Gastroesophageal sphincter (tissue), 4 donors: Measurements from ENCODE around the gene TTC9C. TPM values are rescaled to one million over a fixed set of nuclear protein-coding genes. Genes with fewer than 3 reads are reported as not detected.

ENCODE experiments used
- ATAC-seq: fragments of 150-250 bp; one replicate; pipeline ENCODE4 v1.9.1; 2016; ENCODE audit warnings: mild to moderate bottlenecking, moderate library complexity
- H3K27ac ChIP-seq, 4 donors: fragments of 200-600 bp; sonication (generic) in 3 of 4; 1 replicate in 3 of 4; 2 replicates in 1 of 4; pipeline ENCODE4 v1.5.1; 2016 to 2019
- H3K27me3 ChIP-seq: fragments of 200-600 bp; sonication (generic); one replicate; pipeline ENCODE4 v1.5.1; 2019
- H3K36me3 ChIP-seq, 2 donors: fragments of 200-600 bp; sonication (generic); one replicate each; pipeline ENCODE4 v1.5.1; 2019; ENCODE audit warnings: control low read depth in 1 of 2
- H3K4me1 ChIP-seq, 3 donors: fragments of 200-600 bp; sonication (generic); 1 replicate in 2 of 3; 2 replicates in 1 of 3; pipeline ENCODE4 v1.5.1; 2016 to 2019; ENCODE audit warnings: control low read depth in 2 of 3
- H3K4me3 ChIP-seq, 2 donors: fragments of 200-600 bp; sonication (generic); one replicate each; pipeline ENCODE4 v1.5.1; 2019; ENCODE audit warnings: mild to moderate bottlenecking in 1 of 2, moderate library complexity in 1 of 2
- H3K9me3 ChIP-seq, 3 donors: fragments of 200-600 bp; sonication (generic); one replicate each; pipeline ENCODE4 v1.5.1; 2017 to 2019; ENCODE audit warnings: control low read depth in 2 of 3
- CTCF ChIP-seq, 4 experiments: fragments of 200-600 bp in 2 of 4; fragments of 450-650 bp in 2 of 4; sonication (generic) in 1 of 4; IDR thresholded peaks; one replicate each; pipeline ENCODE4 v1.5.1; 2017 to 2019; ENCODE audit warnings: antibody characterized with exemption in 4 of 4, mild to moderate bottlenecking in 2 of 4, moderate library complexity in 2 of 4
- EP300 ChIP-seq: sonication (generic); formaldehyde crosslinking; IDR thresholded peaks from one replicate; pipeline ENCODE4 v1.6.1; 2017; ENCODE audit warnings: antibody characterized with exemption, mild to moderate bottlenecking
- POLR2A ChIP-seq, 2 donors: fragments of 450-650 bp; IDR thresholded peaks; one replicate each; pipeline ENCODE4 v1.6.1; 2017; ENCODE audit warnings: antibody characterized with exemption in 2 of 2, mild to moderate bottlenecking in 2 of 2, moderate library complexity in 1 of 2
- POLR2AphosphoS5 ChIP-seq: sonication (generic); formaldehyde crosslinking; IDR thresholded peaks from one replicate; pipeline ENCODE4 v1.6.1; 2017; ENCODE audit warnings: antibody characterized with exemption
- WGBS, 2 donors: methylation state at CpG; one replicate each; pipeline ENCODE4 v1.1.5; 2018; ENCODE audit warnings: low coverage in 1 of 2; 5-methylcytosine and 5-hydroxymethylcytosine counted together
- total RNA-seq, 4 donors: library from RNA; depleted of rRNA; stranded (reverse); fragments of >200 nt; gene quantifications; one replicate each; pipeline ENCODE4 v1.1.0, GENCODE V29; 2016

The TTC9C gene
- total RNA-seq: 10 to 100 TPM; 12.5 to 20.5 (median 19.8) TPM

GRCh38 chr11:62728171-62728988 lies at the start of gene TTC9C:
TSS of gene TTC9C (plus strand) at chr11:62728486. CDS start at chr11:62728849, 363 bp downstream.
- Histone ChIP-seq H3K27ac (peak within 1 kb of the TSS; percentile 64 to 98 (median 96)), H3K9me3 (no peaks in the 10 kb centered on the region), H3K27me3 (no peaks in the 10 kb centered on the region), H3K36me3 (peaks cover 0 to 32% of the 10 kb centered on the region in 2 donors), H3K4me3 (peak within 1 kb of the TSS; percentile 77 to 98), H3K4me1 (peaks cover 0 to 72% (median 19%) of the 10 kb centered on the region in 3 donors)
- 0% methylated on average over 7 to 19 of the region's 29 CpGs for WGBS, 2 donors
- ATAC-seq: peak; percentile 59
- TF ChIP-seq POLR2A (IDR thresholded peaks at IDR 0.05) (peak; percentile 54 to 67), EP300 (no peak), CTCF (IDR thresholded peaks at IDR 0.05) (no peak), POLR2AphosphoS5 (peak; percentile 76)

- ATAC-seq: peak; percentile 88
- no peaks in the 10 kb centered on the region for H3K27me3 ChIP-seq
- H3K4me3 ChIP-seq: peak within 1 kb of the TSS; percentile 94 to 97
- 0 to 27% methylated on average over 1 to 8 of the region's 55 CpGs for WGBS, 2 donors
- no peaks in the 10 kb centered on the region for H3K9me3 ChIP-seq
- H3K36me3 ChIP-seq: peaks cover 0 to 41% of the 10 kb centered on the region in 2 donors
- peak within 1 kb of the TSS; percentile 81 to 93 (median 92) for H3K27ac ChIP-seq
- H3K4me1 ChIP-seq: peaks cover 0 to 53% (median 15%) of the 10 kb centered on the region in 3 donors
- TF ChIP-seq POLR2AphosphoS5: peak; percentile 91
- TF ChIP-seq POLR2A (IDR thresholded peaks at IDR 0.05): peak; percentile 63 to 64
- TF ChIP-seq EP300: no peak
- TF ChIP-seq CTCF (IDR thresholded peaks at IDR 0.05): no peak
Observed at GRCh38 chr11:62678770-62679696, 49.3 kb upstream of the TTC9C start, which contains the start of gene UBXN1. TSS of gene UBXN1 (minus strand) at chr11:62679073. CDS start at chr11:62678923, 150 bp downstream.

- no peaks in the 10 kb centered on the region for H3K27me3 ChIP-seq
- ATAC-seq: peak; percentile 55
Observed at GRCh38 chr11:62680825-62681240, 47.5 kb upstream of the TTC9C start.

GRCh38 chr11:62682518-62682917 lies 45.8 kb upstream of the TTC9C start:
- Histone ChIP-seq H3K36me3 (peaks cover 0 to 7% of the 10 kb centered on the region in 2 donors), H3K27me3 (peaks cover 8% of the 10 kb centered on the region), H3K4me3 (no peak overlapping the region), H3K9me3 (no peaks in the 10 kb centered on the region), H3K4me1 (peaks cover 0 to 36% (median 15%) of the 10 kb centered on the region in 3 donors), H3K27ac (no peak overlapping the region)
- no peak for ATAC-seq
- 91 to 100% methylated on average over 1 to 6 of the region's 7 CpGs for WGBS, 2 donors
- no peak for TF ChIP-seq POLR2AphosphoS5
- no peak for TF ChIP-seq CTCF (IDR thresholded peaks at IDR 0.05)
- TF ChIP-seq POLR2A (IDR thresholded peaks at IDR 0.05): no peak
- no peak for TF ChIP-seq EP300

More at GRCh38 chr11:62680825-62681240, 47.5 kb upstream of the TTC9C start:
- Histone ChIP-seq H3K4me1 (peaks cover 0 to 45% (median 15%) of the 10 kb centered on the region in 3 donors), H3K4me3 (no peak overlapping the region), H3K27ac (peak overlapping the region in 3 of 4 donors; percentile 64 to 93 (median 91)), H3K36me3 (peaks cover 0 to 23% of the 10 kb centered on the region in 2 donors), H3K9me3 (no peaks in the 10 kb centered on the region)
- TF ChIP-seq EP300: no peak
- peak in 3 of 4 experiments; percentile 53 to 57 (median 55) for TF ChIP-seq CTCF (IDR thresholded peaks at IDR 0.05)
- WGBS, 2 donors: 0 to 48% methylated on average over 1 to 4 of the region's 4 CpGs
